NCI-H1417 (cell line): ENCODE data around the gene RBPJL.
"Not testable (repeated sequence)": the region's sequence is repeated elsewhere in the genome, so short reads cannot be mapped to it uniquely, and the experiment has no call there.

ENCODE experiments used
- DNase-seq, 3 experiments: peaks; one replicate each; lab custom pipeline; 2025; lab: John Stamatoyannopoulos, UW

Gene RBPJL

GRCh38 chr20:45341939-45342854, 35.6 kb downstream of the RBPJL start:
- DNase-seq = peak in 2 of 3 experiments; percentile 68 to 84

GRCh38 chr20:45342855-45343531, 36.4 kb downstream of the RBPJL start:
- peak in 2 of 3 experiments; percentile 44 to 83 for DNase-seq

GRCh38 chr20:45343532-45344167, 37.0 kb downstream of the RBPJL start:
- DNase-seq = peak in 2 of 3 experiments; percentile 87 to 91

GRCh38 chr20:45344168-45344860, 37.7 kb downstream of the RBPJL start:
- no peak for DNase-seq

- peak in 1 of 3 experiments; percentile 45 for DNase-seq
These were observed 38.7 kb downstream of the RBPJL start for GRCh38 chr20:45345104-45345936.

- DNase-seq = peak in 1 of 3 experiments; percentile 23
These were observed 39.7 kb downstream of the RBPJL start for GRCh38 chr20:45346291-45346718.

- no peak for DNase-seq
These were observed 40.2 kb downstream of the RBPJL start for GRCh38 chr20:45346851-45347250.

- DNase-seq = no peak
These were observed 40.8 kb downstream of the RBPJL start for GRCh38 chr20:45347297-45347935.

- DNase-seq = peak in 2 of 3 experiments; percentile 64 to 69
These were observed 41.5 kb downstream of the RBPJL start, which contains the start of gene SDC4 for GRCh38 chr20:45347936-45348778. Gene SDC4 (minus strand): TSS chr20:45348424. CDS start chr20:45348384, 40 bp downstream.

GRCh38 chr20:45350217-45350616, 43.6 kb downstream of the RBPJL start:
- DNase-seq = no peak

GRCh38 chr20:45350795-45351194, 44.2 kb downstream of the RBPJL start:
- DNase-seq = not testable (repeated sequence)

- no peak for DNase-seq
These were observed 46.1 kb downstream of the RBPJL start for GRCh38 chr20:45352729-45353128.

- DNase-seq = no peak
These were observed 47.1 kb downstream of the RBPJL start for GRCh38 chr20:45353746-45354145.

- no peak for DNase-seq
These were observed 48.0 kb downstream of the RBPJL start for GRCh38 chr20:45354423-45355208.

- no peak for DNase-seq
These were observed 48.8 kb downstream of the RBPJL start for GRCh38 chr20:45355209-45356084.

- DNase-seq = no peak
These were observed 51.8 kb downstream of the RBPJL start for GRCh38 chr20:45358282-45359068.

- DNase-seq = no peak
These were observed 52.4 kb downstream of the RBPJL start for GRCh38 chr20:45359069-45359405.
